Breast epithelium (tissue), 4 donors: ENCODE results near the gene PSMA7. TPM values are rescaled to one million over a fixed set of nuclear protein-coding genes. Genes with fewer than 3 reads are reported as not detected.

Source experiments
- DNase-seq, 2 donors: peaks; one replicate each; pipeline ENCODE4 v3.0.0-alpha.2; 2019; ENCODE audit warnings: low spot score in 2 of 2
- H3K27ac ChIP-seq, 2 donors: fragments of 200-600 bp; sonication (generic) in 1 of 2; one replicate each; pipeline ENCODE4 v1.5.1; 2016 to 2019; ENCODE audit warnings: mild to moderate bottlenecking in 1 of 2
- H3K27me3 ChIP-seq, 2 donors: fragments of 200-600 bp; sonication (generic) in 1 of 2; one replicate each; pipeline versions ENCODE4 v1.5.1 to v1.6.0; 2017 to 2019; ENCODE audit warnings: control low read depth in 1 of 2, mild to moderate bottlenecking in 1 of 2
- H3K36me3 ChIP-seq: fragments of 200-600 bp; one replicate; pipeline ENCODE4 v1.5.1; 2019
- H3K4me1 ChIP-seq, 2 donors: fragments of 200-600 bp; sonication (generic); one replicate each; pipeline ENCODE4 v1.5.1; 2016 to 2019; ENCODE audit warnings: control low read depth in 1 of 2
- H3K4me3 ChIP-seq, 3 donors: fragments of 200-600 bp; sonication (generic); 1 replicate in 2 of 3; 2 replicates in 1 of 3; pipeline ENCODE4 v1.5.1; 2016 to 2019; ENCODE audit warnings: mild to moderate bottlenecking in 3 of 3, moderate library complexity in 2 of 3
- H3K9me3 ChIP-seq, 2 donors: fragments of 200-600 bp; sonication (generic) in 1 of 2; one replicate each; pipeline ENCODE4 v1.5.1; 2016 to 2019; ENCODE audit warnings: control low read depth in 1 of 2
- POLR2A ChIP-seq: fragments of 450-650 bp; IDR thresholded peaks from one replicate; pipeline ENCODE4 v1.6.1; 2016; ENCODE audit warnings: antibody characterized with exemption, mild to moderate bottlenecking, moderate library complexity
- POLR2AphosphoS5 ChIP-seq, 3 donors: sonication (generic); formaldehyde crosslinking; IDR thresholded peaks; one replicate each; pipeline ENCODE4 v1.6.1; 2017; ENCODE audit warnings: antibody characterized with exemption in 3 of 3
- intact Hi-C: fragments of 100-400 bp; cut with DNase I; formaldehyde crosslinking; loops from one replicate; pipeline ENCODE4 v1.15.1; 2023; ENCODE audit warnings: low total_unique reads
- total RNA-seq, 3 donors: library from RNA; depleted of rRNA; stranded (reverse); fragments of >200 nt; gene quantifications; one replicate each; pipeline ENCODE4 v1.1.0, GENCODE V29; 2016
- TF ChIP-seq, protein P1 (sequence below), 3 donors: fragments of 450-650 bp; IDR thresholded peaks; one replicate each; pipeline ENCODE4 v1.5.1; 2016 to 2017; ENCODE audit warnings: antibody characterized with exemption in 3 of 3, mild to moderate bottlenecking in 3 of 3, moderate library complexity in 3 of 3

The PSMA7 gene
- total RNA-seq, 3 donors from 2014 or later, result 200 to 579 (median 380) TPM

GRCh38 chr20:62121776-62122653, 21.2 kb downstream of the PSMA7 start, which contains the start of gene LSM14B:
Gene LSM14B (plus strand): TSS chr20:62122475. CDS start chr20:62122667, 192 bp downstream.
- Histone ChIP-seq H3K27ac (peak within 1 kb of the TSS; percentile 97 to 98), H3K4me1 (peaks cover 3 to 12% of the 10 kb centered on the region in 2 donors), H3K9me3 (no peaks in the 10 kb centered on the region), H3K27me3 (peaks cover 0 to 20% of the 10 kb centered on the region in 2 donors), H3K36me3 (no peaks in the 10 kb centered on the region), H3K4me3 (peak within 1 kb of the TSS; percentile 89 to 96 (median 91))
- intact Hi-C loops, result loop anchor here (1.0 kb wide), 1 partner anchor 63 kb away; no protein-coding TSS in a partner anchor
- peak; percentile 95 to 97 for DNase-seq
- TF ChIP-seq POLR2A, result no peak
- no peak for TF ChIP-seq POLR2AphosphoS5 (IDR thresholded peaks at IDR 0.05)
- TF ChIP-seq, protein P1, sequence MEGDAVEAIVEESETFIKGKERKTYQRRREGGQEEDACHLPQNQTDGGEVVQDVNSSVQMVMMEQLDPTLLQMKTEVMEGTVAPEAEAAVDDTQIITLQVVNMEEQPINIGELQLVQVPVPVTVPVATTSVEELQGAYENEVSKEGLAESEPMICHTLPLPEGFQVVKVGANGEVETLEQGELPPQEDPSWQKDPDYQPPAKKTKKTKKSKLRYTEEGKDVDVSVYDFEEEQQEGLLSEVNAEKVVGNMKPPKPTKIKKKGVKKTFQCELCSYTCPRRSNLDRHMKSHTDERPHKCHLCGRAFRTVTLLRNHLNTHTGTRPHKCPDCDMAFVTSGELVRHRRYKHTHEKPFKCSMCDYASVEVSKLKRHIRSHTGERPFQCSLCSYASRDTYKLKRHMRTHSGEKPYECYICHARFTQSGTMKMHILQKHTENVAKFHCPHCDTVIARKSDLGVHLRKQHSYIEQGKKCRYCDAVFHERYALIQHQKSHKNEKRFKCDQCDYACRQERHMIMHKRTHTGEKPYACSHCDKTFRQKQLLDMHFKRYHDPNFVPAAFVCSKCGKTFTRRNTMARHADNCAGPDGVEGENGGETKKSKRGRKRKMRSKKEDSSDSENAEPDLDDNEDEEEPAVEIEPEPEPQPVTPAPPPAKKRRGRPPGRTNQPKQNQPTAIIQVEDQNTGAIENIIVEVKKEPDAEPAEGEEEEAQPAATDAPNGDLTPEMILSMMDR (IDR thresholded peaks at IDR 0.05), result peak in 1 of 3 donors; percentile 12

DNA sequence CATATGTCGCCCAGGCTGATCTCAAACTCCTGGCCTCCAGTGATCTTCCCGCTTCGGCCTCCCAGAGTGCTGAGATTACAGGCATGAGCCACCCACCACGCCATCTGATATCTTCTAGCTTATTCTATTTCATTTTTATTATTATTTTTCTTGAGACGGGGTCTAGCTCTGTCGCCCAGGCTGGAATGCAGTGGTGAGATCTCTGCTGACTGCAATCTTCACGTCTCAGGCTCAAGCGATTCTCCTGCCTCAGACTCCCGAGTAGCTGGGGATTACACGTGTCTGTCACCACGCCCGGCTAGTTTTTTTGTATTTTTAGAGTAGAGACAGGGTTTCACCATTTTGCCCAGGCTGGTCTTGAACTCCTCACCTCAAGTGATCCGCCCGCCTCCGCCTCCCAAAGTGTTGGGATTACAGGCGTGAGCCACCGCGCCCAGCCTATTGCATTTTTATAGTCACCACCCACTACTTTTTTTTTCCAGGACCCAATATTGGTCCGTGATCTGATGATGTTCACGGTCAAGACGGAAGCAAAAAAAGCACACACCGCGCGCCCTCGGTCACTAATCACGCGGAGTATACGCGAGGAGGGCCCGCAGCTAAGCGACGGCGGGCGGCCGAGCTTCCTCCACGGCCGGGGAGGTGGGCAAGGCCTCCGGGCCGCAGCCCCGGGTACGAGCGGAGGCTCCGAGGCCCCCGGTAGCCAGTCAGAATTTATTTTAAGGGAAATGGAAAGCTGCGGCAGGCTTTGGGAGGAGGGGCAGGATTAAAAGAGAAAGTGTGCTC, 22.0 kb downstream of the PSMA7 start:
- Histone ChIP-seq H3K36me3 (no peaks in the 10 kb centered on the region), H3K9me3 (no peaks in the 10 kb centered on the region), H3K4me1 (peaks cover 3 to 12% of the 10 kb centered on the region in 2 donors), H3K27me3 (peaks cover 0 to 27% of the 10 kb centered on the region in 2 donors), H3K27ac (peak overlapping the region; percentile 97 to 98), H3K4me3 (peak overlapping the region; percentile 89 to 96 (median 91))
- DNase-seq, result peak; percentile 54 to 61
- intact Hi-C loops, result no loop called here
- TF ChIP-seq POLR2A, result no peak
- TF ChIP-seq, protein P1 (IDR thresholded peaks at IDR 0.05), result no peak
- TF ChIP-seq POLR2AphosphoS5 (IDR thresholded peaks at IDR 0.05), result peak; percentile 31 to 58 (median 49)

GRCh38 chr20:62120365-62120762, 22.8 kb downstream of the PSMA7 start:
- intact Hi-C loops, result no loop called here
- H3K27me3 ChIP-seq, result peaks cover 0 to 27% of the 10 kb centered on the region in 2 donors
- no peaks in the 10 kb centered on the region for H3K9me3 ChIP-seq
- no peak overlapping the region for H3K27ac ChIP-seq
- no peak for DNase-seq
- no peaks in the 10 kb centered on the region for H3K36me3 ChIP-seq
- peaks cover 3 to 12% of the 10 kb centered on the region in 2 donors for H3K4me1 ChIP-seq
- no peak overlapping the region for H3K4me3 ChIP-seq
- TF ChIP-seq POLR2A (no peak), POLR2AphosphoS5 (IDR thresholded peaks at IDR 0.05) (no peak)
- TF ChIP-seq, protein P1 (IDR thresholded peaks at IDR 0.05), result no peak

DNA sequence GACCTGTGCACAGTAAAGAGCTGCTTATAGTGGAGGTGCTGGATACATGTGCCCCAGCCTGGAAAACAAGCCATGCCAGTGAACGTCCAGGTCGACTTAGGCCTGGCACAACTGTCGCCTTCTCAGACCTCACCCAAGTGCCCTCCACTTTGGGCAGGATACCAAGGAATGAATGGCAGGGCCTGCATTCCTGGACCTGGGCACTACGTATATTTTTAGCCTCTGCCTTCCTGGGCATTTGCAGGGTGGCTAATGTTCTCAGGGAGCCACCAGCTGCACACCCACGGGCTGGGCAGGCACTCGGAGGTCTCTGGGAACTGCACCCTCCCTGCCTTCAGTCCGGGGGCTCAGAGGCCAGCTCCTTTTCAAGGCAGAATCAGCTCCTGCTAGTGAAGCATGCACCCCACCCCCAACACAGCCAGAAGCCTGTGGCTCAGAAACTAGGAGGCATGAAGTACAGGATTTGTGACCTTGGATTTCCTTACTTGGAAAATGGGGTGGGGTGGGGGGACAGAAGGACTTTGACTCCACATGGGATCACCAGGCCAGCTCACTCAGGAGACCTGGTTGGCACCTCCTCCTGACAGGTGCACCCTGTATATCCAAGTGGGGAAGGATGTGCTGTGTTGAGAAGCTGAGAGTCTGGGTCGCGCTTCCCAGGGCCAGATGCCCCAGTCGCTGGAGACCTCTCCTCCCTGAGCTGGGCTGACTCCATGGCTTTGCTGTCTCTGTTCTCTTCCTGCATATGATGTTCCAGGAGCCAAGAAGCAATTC, 23.4 kb downstream of the PSMA7 start:
- H3K4me1 ChIP-seq, result peaks cover 3 to 12% of the 10 kb centered on the region in 2 donors
- TF ChIP-seq POLR2AphosphoS5 (IDR thresholded peaks at IDR 0.05), result no peak
- no peak for DNase-seq
- H3K9me3 ChIP-seq, result no peaks in the 10 kb centered on the region
- intact Hi-C loops, result no loop called here
- H3K27me3 ChIP-seq, result peaks cover 0 to 27% of the 10 kb centered on the region in 2 donors
- no peak overlapping the region for H3K27ac ChIP-seq
- no peaks in the 10 kb centered on the region for H3K36me3 ChIP-seq
- no peak overlapping the region for H3K4me3 ChIP-seq

GRCh38 chr20:62119115-62119514, 24.1 kb downstream of the PSMA7 start:
- DNase-seq, result no peak
- Histone ChIP-seq H3K27ac (no peak overlapping the region), H3K9me3 (no peaks in the 10 kb centered on the region), H3K4me3 (no peak overlapping the region), H3K27me3 (peaks cover 0 to 27% of the 10 kb centered on the region in 2 donors), H3K4me1 (peaks cover 3 to 10% of the 10 kb centered on the region in 2 donors), H3K36me3 (no peaks in the 10 kb centered on the region)
- intact Hi-C loops, result no loop called here
- TF ChIP-seq, protein P1 (IDR thresholded peaks at IDR 0.05), result no peak
- no peak for TF ChIP-seq POLR2AphosphoS5 (IDR thresholded peaks at IDR 0.05)
- TF ChIP-seq POLR2A, result no peak
